ENCODE measurements around the gene STX11. TPM values are rescaled to one million over a fixed set of nuclear protein-coding genes. Genes with fewer than 3 reads are reported as not detected.

The STX11 gene
- total RNA-seq, 1 experiment from 2014 or later: 0.17 TPM

- no peaks in the 10 kb centered on the region for H3K79me2 ChIP-seq (ENCODE audit: low read depth)
- intact Hi-C loops (cut with micrococcal nuclease; ENCODE audit: unreplicated experiment): no loop called here
- no peaks in the 10 kb centered on the region; the same call in 1 of the 2 replicates for H3F3A ChIP-seq (ENCODE audit: insufficient read depth, low read depth)
- H3K27ac ChIP-seq: no peak overlapping the region
- no peaks in the 10 kb centered on the region for H3K9me3 ChIP-seq (ENCODE audit: insufficient read depth, low read depth)
- no peaks in the 10 kb centered on the region for H3K27me3 ChIP-seq (ENCODE audit: insufficient read depth, low read depth)
- H3K9me2 ChIP-seq (ENCODE audit: insufficient read depth): no peaks in the 10 kb centered on the region
- H3K4me3 ChIP-seq: no peak overlapping the region
- ChIA-PET POLR2A (ENCODE audit: unreplicated experiment) (no interaction called here), CTCF (no interaction called here)
- DNase-seq: no peak
- H3K4me1 ChIP-seq (replicated peaks; ENCODE audit: insufficient read depth): peaks cover 13% of the 10 kb centered on the region
- H2AFZ ChIP-seq: no peak overlapping the region
- no peak overlapping the region for H3K4me2 ChIP-seq
- BruUV-seq (replicated peaks): no TSS peak
- no peaks in the 10 kb centered on the region for H4K20me1 ChIP-seq (ENCODE audit: insufficient read depth)
- TF ChIP-seq CTCF (conservative IDR thresholded peaks at IDR 0.05) (no peak), EZH2 (IDR thresholded peaks at IDR 0.05; ENCODE audit: low read depth) (no peak)
- no peaks in the 10 kb centered on the region for H3K36me3 ChIP-seq (ENCODE audit: low read depth)
These were observed 17.0 kb upstream of the STX11 start for GRCh38 chr6:144133225-144133821.

GRCh38 chr6:144134176-144134575, 16.1 kb upstream of the STX11 start:
- H4K20me1 ChIP-seq (ENCODE audit: insufficient read depth): no peaks in the 10 kb centered on the region
- peaks cover 13% of the 10 kb centered on the region for H3K4me1 ChIP-seq (replicated peaks; ENCODE audit: insufficient read depth)
- TF ChIP-seq EZH2 (IDR thresholded peaks at IDR 0.05; ENCODE audit: low read depth) (no peak), CTCF (conservative IDR thresholded peaks at IDR 0.05) (no peak)
- H3K9me3 ChIP-seq (ENCODE audit: insufficient read depth, low read depth): no peaks in the 10 kb centered on the region
- intact Hi-C loops (cut with micrococcal nuclease; ENCODE audit: unreplicated experiment): no loop called here
- H2AFZ ChIP-seq: no peak overlapping the region
- no peak overlapping the region for H3K27ac ChIP-seq
- DNase-seq: no peak
- H3K4me2 ChIP-seq: no peak overlapping the region
- H3K4me3 ChIP-seq: no peak overlapping the region
- H3K27me3 ChIP-seq (ENCODE audit: insufficient read depth, low read depth): no peaks in the 10 kb centered on the region
- ChIA-PET POLR2A (ENCODE audit: unreplicated experiment) (no interaction called here), CTCF (no interaction called here)
- H3K9me2 ChIP-seq (ENCODE audit: insufficient read depth): no peaks in the 10 kb centered on the region
- no TSS peak for BruUV-seq (replicated peaks)
- H3K36me3 ChIP-seq (ENCODE audit: low read depth): no peaks in the 10 kb centered on the region
- H3K79me2 ChIP-seq (ENCODE audit: low read depth): no peaks in the 10 kb centered on the region
- no peaks in the 10 kb centered on the region; the same call in 1 of the 2 replicates for H3F3A ChIP-seq (ENCODE audit: insufficient read depth, low read depth)

- peaks cover 13% of the 10 kb centered on the region for H3K4me1 ChIP-seq (replicated peaks; ENCODE audit: insufficient read depth)
- no peak overlapping the region for H3K4me2 ChIP-seq
- no peak overlapping the region for H3K4me3 ChIP-seq
- H3K27me3 ChIP-seq (ENCODE audit: insufficient read depth, low read depth): no peaks in the 10 kb centered on the region
- H4K20me1 ChIP-seq (ENCODE audit: insufficient read depth): no peaks in the 10 kb centered on the region
- H2AFZ ChIP-seq: no peak overlapping the region
- no TSS peak for BruUV-seq (replicated peaks)
- TF ChIP-seq CTCF (conservative IDR thresholded peaks at IDR 0.05) (no peak), EZH2 (IDR thresholded peaks at IDR 0.05; ENCODE audit: low read depth) (no peak)
- no peaks in the 10 kb centered on the region; the same call in 1 of the 2 replicates for H3F3A ChIP-seq (ENCODE audit: insufficient read depth, low read depth)
- H3K36me3 ChIP-seq (ENCODE audit: low read depth): no peaks in the 10 kb centered on the region
- intact Hi-C loops (cut with micrococcal nuclease; ENCODE audit: unreplicated experiment): no loop called here
- CTCF ChIA-PET: no interaction called here
- no peak overlapping the region for H3K27ac ChIP-seq
- no peaks in the 10 kb centered on the region for H3K9me2 ChIP-seq (ENCODE audit: insufficient read depth)
- H3K9me3 ChIP-seq (ENCODE audit: insufficient read depth, low read depth): no peaks in the 10 kb centered on the region
- POLR2A ChIA-PET (ENCODE audit: unreplicated experiment): no interaction called here
- no peak for DNase-seq
- H3K79me2 ChIP-seq (ENCODE audit: low read depth): no peaks in the 10 kb centered on the region
These were observed 15.6 kb upstream of the STX11 start for GRCh38 chr6:144134737-144135136.
